Adrenal gland (tissue), 12 donors: Measurements from ENCODE around the gene INF2. TPM values are rescaled to one million over a fixed set of nuclear protein-coding genes. Genes with fewer than 3 reads are reported as not detected.
"Not testable (repeated sequence)": the region's sequence is repeated elsewhere in the genome, so short reads cannot be mapped to it uniquely, and the experiment has no call there.

ENCODE experiments used
- DNase-seq, 7 donors: peaks; one replicate each; pipeline ENCODE4 v3.0.0-alpha.2; 2019 to 2020
- H3K27ac ChIP-seq, 5 donors: fragments of 200-600 bp; sonication (generic) in 4 of 5; 1 replicate in 3 of 5; 2 replicates in 2 of 5; pipeline versions ENCODE4 v1.5.1 to v1.8.0; 2016 to 2020; ENCODE audit warnings: mild to moderate bottlenecking in 1 of 5
- H3K27me3 ChIP-seq: fragments of 200-600 bp; 2 replicates; pipeline ENCODE4 v1.8.0; 2021
- H3K36me3 ChIP-seq, 2 donors: fragments of 200-600 bp; replicated peaks in 1 of 2; 1 replicate in 1 of 2; 2 replicates in 1 of 2; pipeline versions ENCODE4 v1.5.1 to v1.8.0; 2018 to 2022
- H3K4me1 ChIP-seq, 2 donors: fragments of 200-600 bp; replicated peaks in 1 of 2; 1 replicate in 1 of 2; 2 replicates in 1 of 2; pipeline versions ENCODE4 v1.5.1 to v1.8.0; 2018 to 2021
- H3K4me3 ChIP-seq, 4 donors: fragments of 200-600 bp; sonication (generic) in 3 of 4; one replicate each; pipeline ENCODE4 v1.5.1; 2016 to 2018
- H3K9me3 ChIP-seq, 3 donors: fragments of 200-600 bp; sonication (generic) in 1 of 3; replicated peaks in 1 of 3; 1 replicate in 2 of 3; 2 replicates in 1 of 3; pipeline versions ENCODE4 v1.5.1 to v1.8.0; 2016 to 2021
- POLR2A ChIP-seq, 2 donors: fragments of 450-650 bp; IDR thresholded peaks; one replicate each; pipeline ENCODE4 v1.6.1; 2017; ENCODE audit warnings: antibody characterized with exemption in 2 of 2, mild to moderate bottlenecking in 2 of 2, moderate library complexity in 1 of 2
- WGBS, 4 donors: extraction: QIAGEN DNeasy Blood & Tissue Kit in 2 of 4; methylation state at CpG; one replicate each; pipeline versions ENCODE4 v1.1.5 to v1.1.7; 2013 to 2017; 5-methylcytosine and 5-hydroxymethylcytosine counted together
- intact Hi-C, 2 donors: fragments of 100-400 bp; cut with DNase I; formaldehyde crosslinking; loops; one replicate each; pipeline versions ENCODE4 v1.14.1 to v1.15.0; 2022 to 2023
- polyA plus RNA-seq, 3 donors: library from polyadenylated mRNA; stranded (reverse); fragments of 200-250 nt in 2 of 3; fragments of 350-450 nt in 1 of 3; fragmentation: Illumina TruSeq in 1 of 3; extraction: RNeasy Lipid Tissue Mini Kit (QIAGEN cat#74804) in 1 of 3; gene quantifications; one replicate each; pipeline ENCODE4 v1.2.3, GENCODE V29; 2013 to 2014
- total RNA-seq, 9 donors: library from RNA; depleted of rRNA in 4 of 9; stranded (reverse); fragments of >200 nt in 4 of 9; fragments of 120-200 nt in 1 of 9; fragmentation: NEBNext Ultra II Directional in 1 of 9; extraction: Animal tissue kit (Norgen Biotek cat#: 25700) in 1 of 9; gene quantifications; one replicate each; pipeline versions ENCODE4 v1.1.0 to v1.2.4, GENCODE V29; 2013 to 2023
- TF ChIP-seq, protein P1 (sequence below), 6 experiments: fragments of 450-650 bp in 4 of 6; fragments of 200-600 bp in 2 of 6; sonication (generic) in 1 of 6; IDR thresholded peaks; 1 replicate in 5 of 6; 2 replicates in 1 of 6; pipeline versions ENCODE4 v1.5.1 to v1.8.0; 2016 to 2021; ENCODE audit warnings: antibody characterized with exemption in 6 of 6, mild to moderate bottlenecking in 2 of 6, moderate library complexity in 1 of 6
- donor health status: healthy with polysubstance abuse.
- donor health status: Bipolar disorder and iron deficiency.
- donor health status: DM: yes; HTN: yes; CAD: no.
- donor health status: DM: no; HTN: no; CAD: no.
- donor health status: DM: no; HTN: no; CAD: no.
- donor health status: DM: yes; HTN: yes; CAD: no.

The INF2 gene
- total and polyA plus RNA-seq, 12 donors = 8.4 to 217 (median 62.0) TPM

DNA sequence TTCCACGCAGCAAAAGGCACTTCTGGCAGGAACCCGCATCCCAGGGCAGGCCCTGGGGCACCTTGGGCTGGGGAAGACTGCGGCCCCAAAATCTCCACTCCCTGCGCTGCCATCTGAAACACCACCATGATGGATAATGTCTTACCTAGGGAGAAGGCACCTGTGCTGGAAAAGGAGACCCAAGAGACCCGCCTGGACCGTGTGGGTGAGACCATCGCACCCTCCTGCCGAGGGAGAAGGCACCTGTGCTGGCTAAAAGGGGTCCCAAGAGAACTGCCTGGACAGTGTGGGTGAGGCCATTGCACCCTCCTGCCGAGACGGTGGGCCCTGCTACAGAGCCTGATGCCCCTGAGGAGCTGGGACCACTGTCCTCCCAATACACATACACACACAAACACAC, 24.8 kb upstream of the INF2 start:
- Histone ChIP-seq H3K9me3 (no peaks in the 10 kb centered on the region), H3K4me3 (no peak overlapping the region), H3K27ac (no peak overlapping the region), H3K36me3 (no peaks in the 10 kb centered on the region), H3K4me1 (no peaks in the 10 kb centered on the region), H3K27me3 (peaks cover 7% of the 10 kb centered on the region)
- TF ChIP-seq, protein P1, sequence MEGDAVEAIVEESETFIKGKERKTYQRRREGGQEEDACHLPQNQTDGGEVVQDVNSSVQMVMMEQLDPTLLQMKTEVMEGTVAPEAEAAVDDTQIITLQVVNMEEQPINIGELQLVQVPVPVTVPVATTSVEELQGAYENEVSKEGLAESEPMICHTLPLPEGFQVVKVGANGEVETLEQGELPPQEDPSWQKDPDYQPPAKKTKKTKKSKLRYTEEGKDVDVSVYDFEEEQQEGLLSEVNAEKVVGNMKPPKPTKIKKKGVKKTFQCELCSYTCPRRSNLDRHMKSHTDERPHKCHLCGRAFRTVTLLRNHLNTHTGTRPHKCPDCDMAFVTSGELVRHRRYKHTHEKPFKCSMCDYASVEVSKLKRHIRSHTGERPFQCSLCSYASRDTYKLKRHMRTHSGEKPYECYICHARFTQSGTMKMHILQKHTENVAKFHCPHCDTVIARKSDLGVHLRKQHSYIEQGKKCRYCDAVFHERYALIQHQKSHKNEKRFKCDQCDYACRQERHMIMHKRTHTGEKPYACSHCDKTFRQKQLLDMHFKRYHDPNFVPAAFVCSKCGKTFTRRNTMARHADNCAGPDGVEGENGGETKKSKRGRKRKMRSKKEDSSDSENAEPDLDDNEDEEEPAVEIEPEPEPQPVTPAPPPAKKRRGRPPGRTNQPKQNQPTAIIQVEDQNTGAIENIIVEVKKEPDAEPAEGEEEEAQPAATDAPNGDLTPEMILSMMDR (IDR thresholded peaks at IDR 0.05) = no peak
- TF ChIP-seq POLR2A (IDR thresholded peaks at IDR 0.05) = no peak
- intact Hi-C loops = no loop called here
- no peak for DNase-seq
- WGBS, 4 donors = 78 to 90% (median 86%) methylated on average over 9 to 10 of the region's 10 CpGs

DNA sequence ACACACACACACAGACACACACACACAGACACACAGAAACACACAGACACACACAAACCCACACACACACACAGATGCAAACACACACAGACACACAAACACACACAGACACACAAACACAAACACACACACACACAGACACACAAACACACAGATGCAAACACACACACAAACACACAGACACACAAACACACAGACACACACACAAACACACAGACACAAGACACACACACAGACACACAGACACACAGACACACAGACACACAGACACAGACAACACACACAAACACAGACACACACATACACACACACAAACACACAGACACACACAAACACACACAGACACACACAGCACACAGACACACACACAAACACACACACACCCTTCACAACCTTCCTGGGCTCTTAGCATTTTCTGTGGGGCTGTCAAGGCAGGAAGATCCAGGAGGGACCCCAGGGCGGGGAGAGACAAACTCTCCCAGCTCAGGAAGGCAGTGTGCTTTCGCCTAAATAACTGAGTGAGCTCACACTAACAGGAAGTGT, 24.2 kb upstream of the INF2 start:
- Histone ChIP-seq H3K27me3 (peaks cover 6% of the 10 kb centered on the region), H3K4me1 (no peaks in the 10 kb centered on the region), H3K9me3 (no peaks in the 10 kb centered on the region), H3K27ac (no peak overlapping the region), H3K4me3 (no peak overlapping the region), H3K36me3 (no peaks in the 10 kb centered on the region)
- 48 to 80% (median 60%) methylated on average over 1 to 2 of the region's 2 CpGs for WGBS, 4 donors
- TF ChIP-seq POLR2A (IDR thresholded peaks at IDR 0.05) = no peak
- TF ChIP-seq, protein P1 (IDR thresholded peaks at IDR 0.05) = no peak
- DNase-seq = no peak
- intact Hi-C loops = no loop called here

- TF ChIP-seq, protein P1 (IDR thresholded peaks at IDR 0.05) = peak in 4 of 6 experiments; percentile 36 to 51 (median 40)
- TF ChIP-seq POLR2A (IDR thresholded peaks at IDR 0.05) = no peak
- intact Hi-C loops = no loop called here
- Histone ChIP-seq H3K9me3 (no peaks in the 10 kb centered on the region), H3K27me3 (no peaks in the 10 kb centered on the region), H3K27ac (no peak overlapping the region), H3K4me3 (no peak overlapping the region), H3K36me3 (no peaks in the 10 kb centered on the region), H3K4me1 (no peaks in the 10 kb centered on the region)
- DNase-seq = peak in 2 of 7 donors; percentile 42 to 60
- WGBS, 4 donors = 52 to 68% (median 61%) methylated on average over 15 to 27 of the region's 27 CpGs
Measured at GRCh38 chr14:104665657-104666522, 23.5 kb upstream of the INF2 start.

DNA sequence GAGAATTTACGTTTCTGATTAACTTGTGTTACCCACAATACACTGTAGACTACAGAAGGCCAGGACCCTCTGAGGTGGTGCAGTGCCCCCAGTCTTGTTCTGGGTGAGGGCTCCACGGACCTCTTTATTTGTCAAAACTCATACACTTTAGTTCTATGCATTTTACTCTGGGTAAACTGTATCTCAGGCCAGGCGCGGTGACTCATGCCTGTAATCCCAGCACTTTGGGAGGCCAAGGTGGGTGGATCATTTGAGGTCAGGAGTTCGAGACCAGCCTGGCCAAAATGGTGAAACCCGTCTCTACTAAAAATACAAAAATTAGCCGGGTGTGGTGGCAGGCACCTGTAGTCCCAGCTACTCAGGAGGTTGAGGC, 22.9 kb upstream of the INF2 start:
- DNase-seq, intact Hi-C loops, H3K36me3 ChIP-seq, H3K27ac ChIP-seq, H3K4me3 ChIP-seq, H3K27me3 ChIP-seq, H3K4me1 ChIP-seq, H3K9me3 ChIP-seq: not testable (repeated sequence)
- WGBS, 4 donors = 69 to 87% (median 81%) methylated on average over 7 of the region's 7 CpGs
